Panc1 (cell line): Measurements from ENCODE around the gene LRRC26. TPM values are rescaled to one million over a fixed set of nuclear protein-coding genes. Genes with fewer than 3 reads are reported as not detected.

Source experiments
- ATAC-seq: fragments of 200-7000 bp; cut with Tn5 transposase; 2 replicates; pipeline ENCODE4 v1.9.1; 2020; ENCODE audit warnings: mild to moderate bottlenecking, moderate library complexity
- BruUV-seq: library from RNA; stranded (reverse); fragments of 400-500 nt; replicated peaks from 2 replicates; lab custom pipeline; 2021; lab: Mats Ljungman, UMichigan
- CTCF ChIA-PET: fragments of 300-600 bp; sonication (Branson Sonifier 250); formaldehyde crosslinking; loops from one replicate; lab custom pipeline; 2022; ENCODE audit warnings: antibody characterized with exemption; lab: Charles Lee
- POLR2A ChIA-PET: fragments of 300-600 bp; sonication (Branson Sonifier 250); formaldehyde crosslinking; loops from one replicate; lab custom pipeline; 2022; ENCODE audit warnings: antibody characterized with exemption; lab: Charles Lee
- DNase-seq: peaks from one replicate; pipeline ENCODE4 v3.0.0-alpha.2; 2010; ENCODE audit warnings: low read depth, low spot score
- H3K27ac ChIP-seq: 2 replicates; pipeline ENCODE4 v1.5.1; 2011; ENCODE audit warnings: mild to moderate bottlenecking, low read length, inconsistent platforms
- H3K27me3 ChIP-seq: fragments of 200-500 bp; sonication (Bioruptor generic); 2 replicates; pipeline ENCODE4 v1.6.0; 2014; ENCODE audit warnings: low read length, inconsistent platforms; ENCODE audit not compliant: control insufficient read depth, insufficient read depth
- H3K36me3 ChIP-seq: fragments of 200-500 bp; sonication (Bioruptor generic); 2 replicates; pipeline ENCODE4 v1.5.1; 2014; ENCODE audit warnings: inconsistent platforms, mild to moderate bottlenecking, low read length, moderate library complexity; ENCODE audit not compliant: control insufficient read depth, insufficient read depth
- H3K4me1 ChIP-seq: 2 replicates; pipeline ENCODE4 v1.5.1; 2011; ENCODE audit warnings: inconsistent platforms, mild to moderate bottlenecking, low read length, moderate library complexity; ENCODE audit not compliant: control insufficient read depth, insufficient read depth
- H3K4me3 ChIP-seq, 2 experiments: 2 replicates each; pipeline ENCODE4 v1.5.1; 2011 to 2012; ENCODE audit warnings: low read depth in 2 of 2, low read length in 2 of 2, mild to moderate bottlenecking in 2 of 2, inconsistent platforms in 1 of 2, moderate library complexity in 1 of 2
- H3K9me3 ChIP-seq: fragments of 200-500 bp; sonication (Bioruptor generic); 2 replicates; pipeline ENCODE4 v1.5.1; 2014; ENCODE audit warnings: low read depth, mild to moderate bottlenecking, inconsistent platforms, low read length, moderate library complexity; ENCODE audit not compliant: control insufficient read depth, insufficient read depth
- POLR2AphosphoS5 ChIP-seq: IDR thresholded peaks from 2 replicates; pipeline ENCODE4 v1.6.1; 2012; ENCODE audit warnings: mild to moderate bottlenecking, low read depth, low read length, moderate library complexity
- REST ChIP-seq, 2 experiments: IDR thresholded peaks; 2 replicates each; pipeline ENCODE4 v1.6.1; 2011 to 2012; ENCODE audit warnings: low read depth in 2 of 2, control low read depth in 1 of 2, low read length in 1 of 2, mild to moderate bottlenecking in 1 of 2, moderate library complexity in 1 of 2; ENCODE audit not compliant: insufficient read depth in 1 of 2
- SIN3A ChIP-seq: IDR thresholded peaks from 2 replicates; pipeline ENCODE4 v1.6.1; 2012; ENCODE audit warnings: low read depth, mild to moderate bottlenecking, low read length, moderate library complexity, borderline replicate concordance; ENCODE audit not compliant: insufficient read depth
- TCF7L2 ChIP-seq: IDR thresholded peaks from 2 replicates; pipeline ENCODE4 v1.6.1; 2011; ENCODE audit warnings: mild to moderate bottlenecking, low read depth, low read length, inconsistent platforms
- in situ Hi-C: cut with HindIII; loops from 2 replicates; pipeline ENCODE4 v1.10.0; 2016; ENCODE audit warnings: low sequenced_read_pairs, low pct_unique_long_range_greater_than_20kb
- intact Hi-C: fragments of 100-400 bp; cut with micrococcal nuclease; formaldehyde crosslinking; loops from one replicate; pipeline ENCODE4 v1.10.0; 2022; ENCODE audit not compliant: unreplicated experiment
- total RNA-seq: library from RNA; stranded (reverse); gene quantifications from one replicate; pipeline ENCODE4 v1.2.1, GENCODE V29; 2021; ENCODE audit not compliant: unreplicated experiment
- TF ChIP-seq, protein P1 (sequence below): fragments of 450-650 bp; IDR thresholded peaks from 2 replicates; pipeline ENCODE4 v1.5.1; 2017; ENCODE audit warnings: mild to moderate bottlenecking

The LRRC26 gene
- total RNA-seq, 1 experiment from 2014 or later, result 0.69 TPM

GRCh38 chr9:137158625-137159024 lies 11.2 kb downstream of the LRRC26 start:
- TF ChIP-seq, protein P1, sequence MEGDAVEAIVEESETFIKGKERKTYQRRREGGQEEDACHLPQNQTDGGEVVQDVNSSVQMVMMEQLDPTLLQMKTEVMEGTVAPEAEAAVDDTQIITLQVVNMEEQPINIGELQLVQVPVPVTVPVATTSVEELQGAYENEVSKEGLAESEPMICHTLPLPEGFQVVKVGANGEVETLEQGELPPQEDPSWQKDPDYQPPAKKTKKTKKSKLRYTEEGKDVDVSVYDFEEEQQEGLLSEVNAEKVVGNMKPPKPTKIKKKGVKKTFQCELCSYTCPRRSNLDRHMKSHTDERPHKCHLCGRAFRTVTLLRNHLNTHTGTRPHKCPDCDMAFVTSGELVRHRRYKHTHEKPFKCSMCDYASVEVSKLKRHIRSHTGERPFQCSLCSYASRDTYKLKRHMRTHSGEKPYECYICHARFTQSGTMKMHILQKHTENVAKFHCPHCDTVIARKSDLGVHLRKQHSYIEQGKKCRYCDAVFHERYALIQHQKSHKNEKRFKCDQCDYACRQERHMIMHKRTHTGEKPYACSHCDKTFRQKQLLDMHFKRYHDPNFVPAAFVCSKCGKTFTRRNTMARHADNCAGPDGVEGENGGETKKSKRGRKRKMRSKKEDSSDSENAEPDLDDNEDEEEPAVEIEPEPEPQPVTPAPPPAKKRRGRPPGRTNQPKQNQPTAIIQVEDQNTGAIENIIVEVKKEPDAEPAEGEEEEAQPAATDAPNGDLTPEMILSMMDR, result no peak
- TF ChIP-seq REST (IDR thresholded peaks at IDR 0.05; ENCODE audit: insufficient read depth in 1 of 2, low read depth in 2 of 2, low read length in 1 of 2) (no peak), POLR2AphosphoS5 (no peak), TCF7L2 (no peak), SIN3A (no peak)
- Histone ChIP-seq H3K27ac (no peak overlapping the region), H3K4me3 (no peak overlapping the region), H3K9me3 (no peaks in the 10 kb centered on the region), H3K27me3 (no peaks in the 10 kb centered on the region), H3K4me1 (peaks cover 4% of the 10 kb centered on the region; the same call in 1 of the 2 replicates), H3K36me3 (no peaks in the 10 kb centered on the region)
- intact Hi-C loops (no loop called here), in situ Hi-C loops (no loop called here)
- CTCF ChIA-PET, result no interaction called here
- POLR2A ChIA-PET, result no interaction called here
- DNase-seq, result no peak
- ATAC-seq, result no peak
- BruUV-seq, result no TSS peak

DNA sequence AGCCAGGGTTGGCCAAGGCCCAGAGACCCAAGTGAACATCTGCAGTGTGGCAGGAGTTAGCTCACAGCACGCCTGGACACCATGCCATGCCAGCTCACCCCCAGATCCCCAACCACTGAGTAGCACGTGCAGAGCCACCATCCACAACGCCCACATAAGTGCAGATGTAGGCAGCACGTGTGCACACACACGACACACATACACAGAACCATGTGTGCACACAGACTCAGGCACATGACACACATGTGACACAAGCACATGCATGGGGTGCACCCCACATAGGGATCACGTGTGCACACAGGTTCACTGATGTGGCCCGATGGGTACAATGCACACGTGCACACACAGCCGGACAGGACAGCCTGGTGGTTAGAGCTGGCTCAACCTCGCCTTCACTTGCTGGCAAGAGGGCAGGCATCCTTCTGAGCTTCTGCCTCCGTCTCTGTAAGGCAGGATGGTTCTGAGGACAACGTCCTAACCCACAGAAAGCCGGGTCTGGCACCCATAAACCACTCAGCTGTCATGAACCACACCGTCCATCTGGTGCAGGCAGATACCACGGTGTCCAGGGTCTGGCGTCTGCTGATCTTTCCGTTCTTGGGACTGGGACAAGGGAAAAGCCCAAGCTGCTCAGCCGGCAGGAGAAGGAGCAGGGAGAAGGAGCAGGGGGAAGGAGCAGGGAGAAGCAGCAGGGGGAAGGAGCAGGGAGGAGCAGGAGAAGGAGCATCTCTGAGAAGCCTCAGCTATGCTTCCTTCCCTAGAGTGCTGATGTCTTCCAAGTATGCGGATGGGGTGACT lies 12.0 kb downstream of the LRRC26 start:
- ATAC-seq (no peak), DNase-seq (no peak)
- H3K27ac ChIP-seq, result no peak overlapping the region
- no peaks in the 10 kb centered on the region for H3K36me3 ChIP-seq
- ChIA-PET POLR2A (interaction anchor here (0.7 kb wide), 1 partner anchor 25 kb away, joined by 5 read pairs; no protein-coding TSS in a partner anchor), CTCF (interaction anchor here (0.7 kb wide), 1 partner anchor 17 kb away, joined by 4 read pairs; no protein-coding TSS in a partner anchor)
- H3K27me3 ChIP-seq, result no peaks in the 10 kb centered on the region
- BruUV-seq, result no TSS peak
- TF ChIP-seq TCF7L2 (no peak), POLR2AphosphoS5 (no peak), SIN3A (no peak), REST (IDR thresholded peaks at IDR 0.05; ENCODE audit: insufficient read depth in 1 of 2, low read depth in 2 of 2, low read length in 1 of 2) (no peak)
- TF ChIP-seq, protein P1, result no peak
- H3K4me1 ChIP-seq, result peaks cover 4% of the 10 kb centered on the region; the same call in 1 of the 2 replicates
- intact Hi-C loops, result no loop called here
- H3K9me3 ChIP-seq, result no peaks in the 10 kb centered on the region
- in situ Hi-C loops, result no loop called here
- no peak overlapping the region for H3K4me3 ChIP-seq
